ENCODE measurements around the gene HOATZ. TPM values are rescaled to one million over a fixed set of nuclear protein-coding genes. Genes with fewer than 3 reads are reported as not detected.
A peak's percentile ranks its signal among the peaks of the same experiment; 100 is the strongest.

The HOATZ gene
- total and polyA plus RNA-seq, 2 donors from 2014 or later: not detected

- Histone ChIP-seq H3K27me3 (ENCODE audit: control insufficient read depth, insufficient read depth, low read length) (no peaks in the 10 kb centered on the region), H3K9ac (ENCODE audit: low read length in 3 of 3) (peak overlapping the region in 1 of 3 donors; percentile 11), H3K9me3 (ENCODE audit: control insufficient read depth in 2 of 3, insufficient read depth in 1 of 3, low read length in 3 of 3) (no peaks in the 10 kb centered on the region), H3K36me3 (ENCODE audit: control insufficient read depth in 2 of 3, insufficient read depth in 3 of 3, low read length in 3 of 3) (no peaks in the 10 kb centered on the region), H3K4me1 (ENCODE audit: control insufficient read depth in 2 of 3, insufficient read depth in 2 of 3, low read depth in 1 of 3, low read length in 3 of 3) (peaks cover 0 to 17% (median 0%) of the 10 kb centered on the region in 3 donors), H3K27ac (ENCODE audit: low read depth in 2 of 2, low read length in 2 of 2) (peak overlapping the region; percentile 7 to 48), H3K4me3 (ENCODE audit: low read length in 3 of 3) (peak overlapping the region; percentile 10 to 45 (median 44))
- no peak for TF ChIP-seq CTCF (IDR thresholded peaks at IDR 0.05; ENCODE audit: borderline replicate concordance, extremely low read depth, insufficient read depth)
- intact Hi-C loops (cut with DNase I): no loop called here
- FAIRE-seq (no peak), DNase-seq (peak; percentile 63 to 78 (median 73))
These were observed 26.9 kb downstream of the HOATZ start for GRCh38 chr11:111541254-111542061.

- TF ChIP-seq CTCF (IDR thresholded peaks at IDR 0.05; ENCODE audit: borderline replicate concordance, extremely low read depth, insufficient read depth): no peak
- Histone ChIP-seq H3K9ac (ENCODE audit: low read length in 3 of 3) (no peak overlapping the region), H3K27ac (ENCODE audit: low read depth in 2 of 2, low read length in 2 of 2) (no peak overlapping the region), H3K9me3 (ENCODE audit: control insufficient read depth in 2 of 3, insufficient read depth in 1 of 3, low read length in 3 of 3) (no peaks in the 10 kb centered on the region), H3K4me3 (ENCODE audit: low read length in 3 of 3) (no peak overlapping the region), H3K27me3 (ENCODE audit: control insufficient read depth, insufficient read depth, low read length) (no peaks in the 10 kb centered on the region), H3K4me1 (ENCODE audit: control insufficient read depth in 2 of 3, insufficient read depth in 2 of 3, low read depth in 1 of 3, low read length in 3 of 3) (peaks cover 0 to 17% (median 0%) of the 10 kb centered on the region in 3 donors), H3K36me3 (ENCODE audit: control insufficient read depth in 2 of 3, insufficient read depth in 3 of 3, low read length in 3 of 3) (no peaks in the 10 kb centered on the region)
- DNase-seq (no peak), FAIRE-seq (no peak)
- intact Hi-C loops (cut with DNase I): no loop called here
These were observed 28.2 kb downstream of the HOATZ start for GRCh38 chr11:111542606-111543275.

- no peak overlapping the region for H3K9ac ChIP-seq (ENCODE audit: low read length in 3 of 3)
- no peaks in the 10 kb centered on the region for H3K36me3 ChIP-seq (ENCODE audit: control insufficient read depth in 2 of 3, insufficient read depth in 3 of 3, low read length in 3 of 3)
- H3K27me3 ChIP-seq (ENCODE audit: control insufficient read depth, insufficient read depth, low read length): no peaks in the 10 kb centered on the region
- TF ChIP-seq CTCF (IDR thresholded peaks at IDR 0.05; ENCODE audit: borderline replicate concordance, extremely low read depth, insufficient read depth): no peak
- intact Hi-C loops (cut with DNase I): no loop called here
- no peaks in the 10 kb centered on the region for H3K4me1 ChIP-seq (ENCODE audit: control insufficient read depth in 2 of 3, insufficient read depth in 2 of 3, low read depth in 1 of 3, low read length in 3 of 3)
- no peaks in the 10 kb centered on the region for H3K9me3 ChIP-seq (ENCODE audit: control insufficient read depth in 2 of 3, insufficient read depth in 1 of 3, low read length in 3 of 3)
- no peak overlapping the region for H3K4me3 ChIP-seq (ENCODE audit: low read length in 3 of 3)
- DNase-seq (no peak), FAIRE-seq (no peak)
- H3K27ac ChIP-seq (ENCODE audit: low read depth in 2 of 2, low read length in 2 of 2): no peak overlapping the region
These were observed 33.9 kb downstream of the HOATZ start for GRCh38 chr11:111548525-111548924.

All from kidney (tissue), 14 donors.